Muscle layer of duodenum (tissue), 2 donors: ENCODE measurements around the gene SNX25.

Source experiments
- H3K27ac ChIP-seq: one replicate; pipeline ENCODE4 v1.7.0; 2013; ENCODE audit warnings: mild to moderate bottlenecking, low read length
- H3K27me3 ChIP-seq: one replicate; pipeline ENCODE4 v1.7.0; 2013; ENCODE audit warnings: low read depth, mild to moderate bottlenecking, control low read depth, low read length
- H3K36me3 ChIP-seq, 2 donors: one replicate each; pipeline ENCODE4 v1.7.0; 2013; ENCODE audit warnings: low read length in 2 of 2, control low read depth in 1 of 2, mild to moderate bottlenecking in 1 of 2; ENCODE audit not compliant: insufficient read depth in 2 of 2, control insufficient read depth in 1 of 2
- H3K4me1 ChIP-seq, 2 donors: one replicate each; pipeline ENCODE4 v1.7.0; 2013; ENCODE audit warnings: low read length in 2 of 2, mild to moderate bottlenecking in 2 of 2, control low read depth in 1 of 2, moderate library complexity in 1 of 2; ENCODE audit not compliant: insufficient read depth in 2 of 2, control insufficient read depth in 1 of 2
- H3K4me3 ChIP-seq, 2 donors: one replicate each; pipeline ENCODE4 v1.7.0; 2013; ENCODE audit warnings: low read length in 2 of 2, low read depth in 1 of 2, mild to moderate bottlenecking in 1 of 2
- H3K9me3 ChIP-seq, 2 donors: one replicate each; pipeline ENCODE4 v1.7.0; 2013; ENCODE audit warnings: low read length in 2 of 2, control low read depth in 1 of 2, mild to moderate bottlenecking in 1 of 2; ENCODE audit not compliant: control insufficient read depth in 1 of 2
- donor health status: healthy.

SNX25 gene

DNA sequence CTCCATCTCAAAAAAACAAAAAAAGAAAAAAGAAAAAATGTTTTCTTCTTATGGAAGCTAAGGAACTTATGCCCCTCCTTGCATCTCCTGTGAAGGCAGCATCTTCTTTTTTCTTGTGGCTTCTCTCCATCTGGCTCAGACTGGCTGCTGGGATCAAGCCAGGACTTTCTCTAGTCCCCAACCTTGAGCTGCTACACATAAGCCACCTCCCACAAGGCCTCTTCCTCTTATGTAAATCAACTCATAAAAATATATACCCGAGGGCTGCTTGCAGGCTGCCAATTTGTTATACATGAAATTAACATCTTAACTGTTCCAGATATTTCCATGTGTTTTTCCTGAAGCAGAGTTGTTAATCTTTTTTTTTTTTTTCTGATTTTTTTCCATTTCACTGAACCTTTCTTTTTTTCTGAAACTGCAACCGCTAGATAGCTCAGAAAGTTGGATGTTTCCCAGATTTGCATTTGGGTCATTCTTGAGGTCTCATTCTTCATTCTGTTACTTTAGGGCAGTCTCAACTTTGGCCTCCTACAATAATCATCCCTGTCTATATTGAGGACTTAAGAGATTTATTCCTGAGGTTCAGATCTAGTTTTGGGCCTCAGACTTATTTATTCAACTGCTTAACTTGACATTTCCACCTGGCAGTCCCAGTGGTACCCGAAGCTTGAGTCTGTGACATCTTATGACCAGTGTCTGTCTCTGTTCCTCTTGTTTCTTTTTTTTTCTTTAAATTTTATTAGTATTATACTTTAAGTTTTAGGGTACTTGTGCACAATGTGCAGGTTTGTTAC is 10.3 kb downstream of the SNX25 start:
- H3K27ac ChIP-seq = no peak overlapping the region
- no peaks in the 10 kb centered on the region for H3K36me3 ChIP-seq
- no peaks in the 10 kb centered on the region for H3K27me3 ChIP-seq
- no peak overlapping the region for H3K4me3 ChIP-seq
- H3K9me3 ChIP-seq = no peaks in the 10 kb centered on the region
- peaks cover 0 to 21% of the 10 kb centered on the region in 2 donors for H3K4me1 ChIP-seq

DNA sequence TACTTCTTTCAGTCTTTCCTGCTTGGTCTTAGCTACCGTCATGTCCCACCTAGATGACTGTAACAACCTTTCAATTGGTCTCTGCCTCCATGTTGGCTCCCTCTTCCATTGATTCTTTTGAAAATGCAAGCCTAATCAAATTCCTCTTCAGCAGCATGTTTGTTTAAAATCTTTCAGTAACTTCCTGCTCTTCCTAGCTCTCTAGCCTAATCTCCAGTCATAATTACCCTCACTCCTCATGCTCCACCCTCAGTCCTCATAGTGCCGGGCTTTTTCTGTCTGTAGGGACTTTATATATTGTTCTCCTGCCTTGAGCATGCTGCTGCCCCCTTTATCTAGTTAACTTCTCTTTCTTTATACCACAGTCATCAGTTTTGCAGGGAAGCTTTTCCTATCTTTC is 12.1 kb downstream of the SNX25 start:
- Histone ChIP-seq H3K27me3 (no peaks in the 10 kb centered on the region), H3K4me1 (peaks cover 0 to 15% of the 10 kb centered on the region in 2 donors), H3K27ac (no peak overlapping the region), H3K4me3 (no peak overlapping the region), H3K36me3 (no peaks in the 10 kb centered on the region), H3K9me3 (no peaks in the 10 kb centered on the region)

DNA sequence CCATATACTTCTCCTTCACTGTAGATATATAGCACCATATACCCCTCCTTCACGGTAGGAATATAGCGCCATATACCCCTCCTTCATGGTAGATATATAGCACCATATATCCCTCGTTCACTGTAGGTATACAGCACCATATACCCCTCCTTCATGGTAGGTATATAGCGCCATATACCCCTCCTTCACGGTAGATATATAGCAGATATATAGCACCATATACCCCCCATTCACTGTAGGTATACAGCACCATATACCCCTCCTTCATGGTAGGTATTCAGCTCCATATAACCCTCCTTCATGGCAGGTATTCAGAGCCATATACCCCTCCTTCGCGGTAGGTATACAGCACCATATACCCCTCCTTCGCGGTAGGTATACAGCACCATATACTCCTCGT is 12.5 kb downstream of the SNX25 start:
- Histone ChIP-seq H3K4me3 (no peak overlapping the region), H3K4me1 (peaks cover 0 to 13% of the 10 kb centered on the region in 2 donors), H3K27ac (no peak overlapping the region), H3K9me3 (no peaks in the 10 kb centered on the region), H3K36me3 (no peaks in the 10 kb centered on the region), H3K27me3 (no peaks in the 10 kb centered on the region)

GRCh38 chr4:185222598-185222997 is 13.2 kb downstream of the SNX25 start:
- Histone ChIP-seq H3K36me3 (no peaks in the 10 kb centered on the region), H3K9me3 (no peaks in the 10 kb centered on the region), H3K4me3 (no peak overlapping the region), H3K27me3 (no peaks in the 10 kb centered on the region), H3K4me1 (peaks cover 0 to 17% of the 10 kb centered on the region in 2 donors), H3K27ac (no peak overlapping the region)

- H3K4me1 ChIP-seq = peaks cover 0 to 12% of the 10 kb centered on the region in 2 donors
- no peaks in the 10 kb centered on the region for H3K9me3 ChIP-seq
- H3K27me3 ChIP-seq = no peaks in the 10 kb centered on the region
- H3K27ac ChIP-seq = no peak overlapping the region
- no peaks in the 10 kb centered on the region for H3K36me3 ChIP-seq
- H3K4me3 ChIP-seq = no peak overlapping the region
These were observed 15.2 kb downstream of the SNX25 start for GRCh38 chr4:185224597-185224996.

DNA sequence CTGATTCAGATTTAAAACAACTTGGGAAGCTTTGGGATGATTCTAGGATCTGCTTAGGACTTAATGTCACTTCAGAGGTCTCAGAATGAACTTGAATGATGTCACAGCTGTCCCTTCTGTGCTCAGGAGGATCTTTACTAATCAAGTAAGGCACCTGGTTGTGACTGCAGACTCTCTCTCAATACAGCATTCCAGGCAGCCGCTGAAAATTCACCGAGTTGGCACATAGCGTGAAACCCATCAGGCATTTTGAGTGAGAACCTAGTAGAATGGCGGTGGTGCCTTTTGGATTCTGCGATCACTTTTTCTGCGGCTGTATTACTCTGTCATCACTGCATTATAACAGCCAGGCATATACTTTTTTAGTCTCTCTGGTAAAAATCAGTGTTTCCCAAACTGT is 16.5 kb downstream of the SNX25 start:
- peaks cover 0 to 8% of the 10 kb centered on the region in 2 donors for H3K4me1 ChIP-seq
- no peaks in the 10 kb centered on the region for H3K36me3 ChIP-seq
- no peak overlapping the region for H3K27ac ChIP-seq
- no peaks in the 10 kb centered on the region for H3K27me3 ChIP-seq
- no peak overlapping the region for H3K4me3 ChIP-seq
- H3K9me3 ChIP-seq = no peaks in the 10 kb centered on the region

GRCh38 chr4:185227131-185227551 is 17.7 kb downstream of the SNX25 start:
- peaks cover 0 to 8% of the 10 kb centered on the region in 2 donors for H3K4me1 ChIP-seq
- no peaks in the 10 kb centered on the region for H3K36me3 ChIP-seq
- no peaks in the 10 kb centered on the region for H3K9me3 ChIP-seq
- peak overlapping the region; percentile 9 for H3K27ac ChIP-seq
- H3K4me3 ChIP-seq = no peak overlapping the region
- H3K27me3 ChIP-seq = no peaks in the 10 kb centered on the region

DNA sequence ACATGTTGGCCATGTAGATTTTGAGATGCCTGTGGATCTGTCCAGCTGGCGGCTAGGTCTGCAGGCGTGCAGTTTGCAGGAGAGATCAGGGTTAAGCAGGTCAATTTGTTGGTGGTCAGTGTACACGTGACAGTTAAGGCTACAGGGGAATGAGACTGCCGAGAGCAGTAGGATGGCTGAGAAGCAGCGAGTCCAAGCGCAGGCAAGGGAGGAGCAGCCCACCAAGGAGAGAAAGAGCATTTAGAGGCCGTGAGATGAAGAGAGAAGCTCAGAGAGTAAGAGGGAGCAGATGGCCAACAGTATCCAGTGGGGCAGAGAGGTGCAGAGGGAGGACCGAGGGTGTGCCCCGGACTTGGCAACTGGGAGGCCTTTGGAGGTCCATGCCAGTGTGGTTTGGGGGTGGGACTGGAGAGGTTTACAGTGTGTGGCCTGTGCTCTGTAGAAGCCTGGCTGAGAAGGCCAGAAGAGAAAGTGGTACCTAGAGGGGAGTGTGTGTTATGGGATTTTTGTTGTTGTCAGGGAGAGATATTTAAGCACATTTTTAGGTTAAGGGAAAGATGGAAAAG is 18.4 kb downstream of the SNX25 start:
- Histone ChIP-seq H3K27ac (no peak overlapping the region), H3K4me3 (no peak overlapping the region), H3K36me3 (no peaks in the 10 kb centered on the region), H3K27me3 (no peaks in the 10 kb centered on the region), H3K9me3 (no peaks in the 10 kb centered on the region), H3K4me1 (peaks cover 0 to 8% of the 10 kb centered on the region in 2 donors)

GRCh38 chr4:185229021-185229818 is 19.8 kb downstream of the SNX25 start:
- H3K36me3 ChIP-seq = no peaks in the 10 kb centered on the region
- peaks cover 0 to 8% of the 10 kb centered on the region in 2 donors for H3K4me1 ChIP-seq
- H3K27ac ChIP-seq = no peak overlapping the region
- no peak overlapping the region for H3K4me3 ChIP-seq
- H3K27me3 ChIP-seq = no peaks in the 10 kb centered on the region
- H3K9me3 ChIP-seq = no peaks in the 10 kb centered on the region

GRCh38 chr4:185232370-185232769 is 23.0 kb downstream of the SNX25 start:
- Histone ChIP-seq H3K4me3 (no peak overlapping the region), H3K36me3 (no peaks in the 10 kb centered on the region), H3K9me3 (no peaks in the 10 kb centered on the region), H3K27me3 (no peaks in the 10 kb centered on the region), H3K27ac (no peak overlapping the region), H3K4me1 (peaks cover 0 to 11% of the 10 kb centered on the region in 2 donors)

- Histone ChIP-seq H3K4me1 (peaks cover 0 to 7% of the 10 kb centered on the region in 2 donors), H3K27me3 (no peaks in the 10 kb centered on the region), H3K36me3 (no peaks in the 10 kb centered on the region), H3K27ac (no peak overlapping the region), H3K4me3 (no peak overlapping the region), H3K9me3 (no peaks in the 10 kb centered on the region)
These were observed 25.9 kb downstream of the SNX25 start for GRCh38 chr4:185235119-185235842.
